Muscle layer of duodenum (tissue), 2 donors: ENCODE data around the gene SRMS.

ENCODE experiments used
- H3K27ac ChIP-seq: one replicate; pipeline ENCODE4 v1.7.0; 2013; ENCODE audit warnings: mild to moderate bottlenecking, low read length
- H3K27me3 ChIP-seq: one replicate; pipeline ENCODE4 v1.7.0; 2013; ENCODE audit warnings: low read depth, mild to moderate bottlenecking, control low read depth, low read length
- H3K36me3 ChIP-seq, 2 donors: one replicate each; pipeline ENCODE4 v1.7.0; 2013; ENCODE audit warnings: low read length in 2 of 2, control low read depth in 1 of 2, mild to moderate bottlenecking in 1 of 2; ENCODE audit not compliant: insufficient read depth in 2 of 2, control insufficient read depth in 1 of 2
- H3K4me1 ChIP-seq, 2 donors: one replicate each; pipeline ENCODE4 v1.7.0; 2013; ENCODE audit warnings: low read length in 2 of 2, mild to moderate bottlenecking in 2 of 2, control low read depth in 1 of 2, moderate library complexity in 1 of 2; ENCODE audit not compliant: insufficient read depth in 2 of 2, control insufficient read depth in 1 of 2
- H3K4me3 ChIP-seq, 2 donors: one replicate each; pipeline ENCODE4 v1.7.0; 2013; ENCODE audit warnings: low read length in 2 of 2, low read depth in 1 of 2, mild to moderate bottlenecking in 1 of 2
- H3K9me3 ChIP-seq, 2 donors: one replicate each; pipeline ENCODE4 v1.7.0; 2013; ENCODE audit warnings: low read length in 2 of 2, control low read depth in 1 of 2, mild to moderate bottlenecking in 1 of 2; ENCODE audit not compliant: control insufficient read depth in 1 of 2
- donor health status: healthy.

The SRMS gene

DNA sequence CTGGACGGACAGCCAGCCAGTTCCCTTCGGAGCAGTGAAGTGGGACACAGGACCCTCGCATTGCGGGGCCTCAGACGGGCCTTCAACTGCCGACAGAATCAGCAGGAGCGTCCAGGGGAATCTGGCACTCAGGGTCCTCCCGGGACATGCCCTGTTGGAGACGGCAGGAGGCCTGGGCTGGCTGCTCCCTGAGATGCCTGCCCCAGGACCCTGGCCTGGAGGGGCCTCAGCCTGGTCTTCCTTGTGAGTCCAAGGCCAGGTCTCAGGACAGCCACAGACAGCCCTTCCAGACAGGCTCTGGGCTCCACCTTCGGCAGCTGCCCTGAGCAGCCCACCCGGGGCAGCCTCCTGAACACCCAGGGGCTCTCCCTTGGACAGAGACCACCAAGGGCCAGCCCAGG lies 41.1 kb upstream of the SRMS start:
- H3K36me3 ChIP-seq = peaks cover 10 to 47% of the 10 kb centered on the region in 2 donors
- no peak overlapping the region for H3K27ac ChIP-seq
- H3K9me3 ChIP-seq = no peaks in the 10 kb centered on the region
- no peak overlapping the region for H3K4me3 ChIP-seq
- no peaks in the 10 kb centered on the region for H3K27me3 ChIP-seq
- no peaks in the 10 kb centered on the region for H3K4me1 ChIP-seq

DNA sequence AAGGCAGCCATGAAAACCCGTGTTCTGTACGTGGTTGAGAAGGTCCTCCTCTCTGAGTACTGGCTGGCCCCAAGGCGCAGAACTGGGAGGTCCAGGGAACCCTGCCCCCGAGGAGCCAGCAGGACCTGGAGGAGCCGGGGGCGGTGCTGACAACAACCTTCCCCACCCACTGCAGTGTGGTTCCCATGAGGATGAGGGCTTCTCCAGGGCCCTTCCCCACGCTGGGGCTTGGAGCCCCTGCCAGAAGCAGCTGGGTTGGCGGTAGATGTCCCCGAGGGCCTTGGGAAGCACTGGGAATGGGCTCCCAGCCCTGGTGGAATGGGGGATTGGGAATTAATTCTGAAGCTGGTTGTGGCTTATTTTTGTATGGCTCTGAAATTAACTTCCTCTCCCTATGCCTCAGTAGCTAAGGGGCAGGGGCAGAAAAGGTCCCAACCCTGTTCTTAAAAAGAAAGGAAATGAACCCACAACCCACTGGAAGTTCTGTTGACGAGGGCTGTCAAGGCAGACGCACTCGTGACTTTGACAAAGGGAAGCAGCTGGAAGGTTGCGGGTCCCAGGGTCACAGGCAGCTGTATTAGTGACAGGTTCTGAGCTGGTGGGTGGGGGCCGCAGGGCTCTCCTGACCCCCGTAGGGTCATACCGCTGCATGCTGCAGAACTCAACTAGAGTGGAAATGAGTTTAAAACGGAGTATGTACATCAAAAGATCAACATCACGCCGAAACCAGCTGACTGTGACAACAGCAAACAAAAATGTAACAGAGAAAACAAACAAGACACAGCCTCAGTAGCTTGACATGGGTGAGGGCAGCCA lies 40.4 kb upstream of the SRMS start:
- H3K27me3 ChIP-seq = no peaks in the 10 kb centered on the region
- H3K27ac ChIP-seq = no peak overlapping the region
- H3K9me3 ChIP-seq = no peaks in the 10 kb centered on the region
- H3K4me1 ChIP-seq = no peaks in the 10 kb centered on the region
- no peak overlapping the region for H3K4me3 ChIP-seq
- H3K36me3 ChIP-seq = peaks cover 4 to 45% of the 10 kb centered on the region in 2 donors

DNA sequence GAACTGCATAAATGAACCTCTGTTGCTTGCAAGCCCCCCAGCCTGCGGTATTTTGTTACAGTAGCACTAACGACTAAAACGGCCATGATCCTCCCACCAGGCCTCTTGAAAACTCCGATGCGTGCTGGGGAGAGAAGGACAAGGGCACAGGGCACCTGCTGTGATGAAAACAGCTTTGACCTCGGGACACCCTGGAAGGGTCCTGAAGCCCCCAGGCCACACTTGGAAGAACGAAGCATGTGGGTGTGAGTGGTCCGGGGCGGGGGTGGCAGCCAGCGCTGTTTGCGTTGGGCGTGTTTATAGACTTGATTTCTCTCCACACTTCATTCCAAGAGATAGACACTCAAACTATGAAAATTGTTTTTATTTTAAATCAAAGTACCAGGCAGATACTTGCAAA lies 39.7 kb upstream of the SRMS start:
- no peaks in the 10 kb centered on the region for H3K27me3 ChIP-seq
- H3K27ac ChIP-seq = no peak overlapping the region
- H3K36me3 ChIP-seq = peaks cover 0 to 38% of the 10 kb centered on the region in 2 donors
- no peaks in the 10 kb centered on the region for H3K4me1 ChIP-seq
- no peak overlapping the region for H3K4me3 ChIP-seq
- no peaks in the 10 kb centered on the region for H3K9me3 ChIP-seq

- H3K4me3 ChIP-seq = no peak overlapping the region
- H3K9me3 ChIP-seq = no peaks in the 10 kb centered on the region
- H3K4me1 ChIP-seq = no peaks in the 10 kb centered on the region
- no peaks in the 10 kb centered on the region for H3K27me3 ChIP-seq
- H3K27ac ChIP-seq = no peak overlapping the region
- peaks cover 0 to 33% of the 10 kb centered on the region in 2 donors for H3K36me3 ChIP-seq
Observed at GRCh38 chr20:63586797-63587196, 39.2 kb upstream of the SRMS start.

DNA sequence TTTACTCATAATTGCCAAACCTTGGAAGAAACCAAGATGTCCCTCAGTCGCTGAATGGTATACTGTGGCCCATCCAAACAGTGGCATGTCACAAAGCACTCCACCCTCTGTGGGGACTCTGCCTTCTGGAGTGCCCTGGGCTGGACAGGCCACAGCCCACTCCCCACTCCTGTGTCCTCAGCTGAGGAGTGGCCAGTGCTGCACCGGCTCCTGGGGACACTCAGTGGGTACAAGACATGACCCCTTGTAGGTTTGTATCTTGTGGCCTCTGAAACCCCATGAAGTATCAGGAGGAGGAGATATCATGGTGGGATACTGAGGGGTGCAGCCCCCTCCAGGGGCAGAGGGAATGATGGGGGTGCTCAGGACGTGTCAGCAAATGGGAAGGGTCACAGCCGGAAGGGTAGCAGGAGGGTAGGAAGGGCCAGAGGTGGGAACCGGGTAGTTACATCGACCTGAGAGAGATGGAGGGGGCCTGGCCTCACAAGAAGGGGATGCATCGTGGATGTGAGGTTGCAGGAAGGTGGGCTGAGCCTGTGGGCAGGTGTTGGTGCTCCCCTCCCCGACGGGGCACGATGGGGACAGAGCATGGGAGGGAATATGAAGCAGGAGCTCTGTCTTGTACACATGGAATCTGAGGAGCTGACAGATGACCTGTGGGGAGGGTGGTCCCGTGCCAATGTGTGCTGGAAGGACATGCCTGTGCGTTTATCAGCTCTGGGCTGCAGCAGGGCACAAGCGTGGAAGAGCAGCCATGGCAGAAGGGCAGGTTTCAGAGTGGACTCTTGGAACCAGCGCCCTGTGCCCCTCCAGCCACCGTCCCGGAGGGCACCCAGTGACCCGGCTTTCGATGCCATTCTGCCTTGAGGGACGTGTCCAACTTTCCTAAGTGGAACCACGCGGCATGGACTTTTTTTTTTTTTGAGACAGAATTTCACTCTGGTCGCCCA lies 38.3 kb upstream of the SRMS start:
- Histone ChIP-seq H3K9me3 (no peaks in the 10 kb centered on the region), H3K4me3 (no peak overlapping the region), H3K36me3 (peaks cover 0 to 24% of the 10 kb centered on the region in 2 donors), H3K27ac (no peak overlapping the region), H3K27me3 (no peaks in the 10 kb centered on the region), H3K4me1 (no peaks in the 10 kb centered on the region)

DNA sequence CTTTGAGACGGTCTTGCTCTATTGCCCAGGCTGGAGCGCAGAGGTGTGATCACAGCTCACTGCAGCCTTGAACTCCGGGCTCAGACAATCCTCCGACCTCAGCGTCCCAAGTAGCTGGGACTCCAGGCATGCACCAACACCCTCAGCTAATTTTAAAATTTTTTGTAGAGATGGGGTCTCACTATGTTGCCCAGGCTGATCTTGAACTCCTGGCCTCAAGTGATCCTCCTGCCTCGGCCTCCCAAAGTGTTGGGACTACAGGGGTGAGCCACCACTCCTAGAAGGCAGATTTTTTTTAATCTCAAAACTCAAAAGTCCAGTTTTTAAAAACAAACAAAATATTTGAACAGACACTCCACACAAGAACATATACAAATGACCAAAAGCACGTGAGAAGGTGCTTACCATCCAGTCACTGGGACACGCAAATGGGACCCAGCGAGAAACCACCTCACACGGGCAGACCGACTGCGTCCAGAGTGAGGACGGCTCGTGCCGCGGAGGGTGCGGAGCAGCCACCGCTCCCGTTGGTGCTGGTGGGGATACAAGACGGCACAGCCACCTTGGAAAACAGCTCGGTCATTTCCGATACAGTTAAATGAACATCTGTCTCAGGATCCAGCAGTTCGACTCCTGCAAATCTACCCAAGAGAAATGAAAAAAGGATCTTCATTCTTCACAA lies 35.0 kb upstream of the SRMS start:
- no peaks in the 10 kb centered on the region for H3K36me3 ChIP-seq
- H3K4me3 ChIP-seq = no peak overlapping the region
- H3K9me3 ChIP-seq = no peaks in the 10 kb centered on the region
- no peak overlapping the region for H3K27ac ChIP-seq
- no peaks in the 10 kb centered on the region for H3K4me1 ChIP-seq
- H3K27me3 ChIP-seq = no peaks in the 10 kb centered on the region

DNA sequence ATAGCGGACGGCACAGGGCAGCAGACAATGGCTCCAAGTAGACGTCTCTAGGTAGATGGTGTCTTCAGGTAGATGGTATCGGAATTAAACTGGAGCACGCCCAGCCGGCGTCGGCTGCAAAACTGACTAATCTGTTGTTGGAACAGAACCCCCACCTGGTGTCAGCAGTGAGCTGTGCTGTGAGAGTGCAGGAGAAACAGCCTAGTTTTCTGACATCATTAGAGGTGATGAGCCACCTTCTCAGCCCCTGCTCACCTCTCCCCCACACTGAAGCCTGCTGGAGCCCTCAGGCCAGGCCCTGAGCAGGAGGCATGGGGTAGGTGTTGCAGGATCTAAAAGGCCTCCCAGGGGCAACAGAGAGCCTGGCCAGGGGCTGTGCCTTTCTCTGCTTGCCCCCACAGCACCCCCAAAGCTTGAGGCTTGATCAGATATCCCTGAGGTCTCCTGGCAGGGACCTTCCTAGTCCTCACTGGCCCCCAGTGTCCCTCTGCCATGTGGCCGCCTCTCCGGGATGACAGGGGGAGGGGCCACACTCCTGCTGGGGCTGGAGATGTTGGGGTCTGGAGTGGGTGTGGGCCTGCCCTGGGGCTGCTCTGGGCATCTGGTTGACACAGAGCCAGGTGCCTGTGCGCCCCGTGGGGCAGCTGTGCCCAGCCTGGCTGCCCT lies 33.4 kb upstream of the SRMS start:
- Histone ChIP-seq H3K4me3 (no peak overlapping the region), H3K27ac (no peak overlapping the region), H3K36me3 (no peaks in the 10 kb centered on the region), H3K9me3 (no peaks in the 10 kb centered on the region), H3K27me3 (no peaks in the 10 kb centered on the region), H3K4me1 (no peaks in the 10 kb centered on the region)

DNA sequence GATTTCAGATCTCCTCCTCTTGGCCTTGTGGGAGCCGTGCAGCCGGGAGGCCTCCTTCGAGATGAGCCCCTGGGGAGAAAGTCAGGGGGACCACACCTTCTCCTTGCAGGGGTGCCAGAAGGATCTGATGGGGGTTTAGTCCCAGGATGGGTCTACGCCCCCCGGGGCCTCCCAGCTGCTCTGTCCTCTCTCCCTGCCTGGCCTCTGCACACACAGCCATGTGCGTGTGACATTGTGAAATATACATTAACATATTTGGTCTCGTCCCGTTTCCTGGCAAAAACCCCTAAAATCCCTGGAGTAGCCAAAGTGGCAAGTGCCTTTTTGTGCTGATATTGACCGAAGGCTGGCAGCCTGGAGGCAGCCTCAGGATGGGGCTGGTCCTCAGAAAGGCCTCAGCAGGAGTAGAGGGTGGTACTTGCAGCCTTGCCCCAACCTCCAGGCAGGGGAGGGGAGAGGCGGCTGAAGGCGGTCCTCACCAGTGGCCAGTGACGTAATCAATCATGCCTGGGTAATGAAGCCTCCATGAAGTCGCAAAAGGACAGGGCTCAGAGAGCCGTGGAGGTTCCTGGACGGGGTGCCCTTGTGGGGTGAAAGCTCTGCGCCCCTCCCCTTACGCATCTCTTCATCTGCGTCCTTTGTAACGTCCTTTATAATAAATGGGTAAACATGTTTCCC lies 31.6 kb upstream of the SRMS start:
- Histone ChIP-seq H3K9me3 (no peaks in the 10 kb centered on the region), H3K36me3 (no peaks in the 10 kb centered on the region), H3K4me3 (no peak overlapping the region), H3K27me3 (peaks cover 3% of the 10 kb centered on the region), H3K27ac (no peak overlapping the region), H3K4me1 (peaks cover 0 to 9% of the 10 kb centered on the region in 2 donors)

- Histone ChIP-seq H3K27me3 (peaks cover 3% of the 10 kb centered on the region), H3K4me1 (peaks cover 0 to 9% of the 10 kb centered on the region in 2 donors), H3K36me3 (no peaks in the 10 kb centered on the region), H3K27ac (no peak overlapping the region), H3K9me3 (no peaks in the 10 kb centered on the region), H3K4me3 (no peak overlapping the region)
Observed at GRCh38 chr20:63578224-63579016, 30.9 kb upstream of the SRMS start.
